ENCODE measurements around the gene FANK1. TPM values are rescaled to one million over a fixed set of nuclear protein-coding genes. Genes with fewer than 3 reads are reported as not detected.
"Not testable (repeated sequence)": the region's sequence is repeated elsewhere in the genome, so short reads cannot be mapped to it uniquely, and the experiment has no call there.

Gene FANK1
- total RNA-seq, 2 experiments from 2014 or later = not detected

DNA sequence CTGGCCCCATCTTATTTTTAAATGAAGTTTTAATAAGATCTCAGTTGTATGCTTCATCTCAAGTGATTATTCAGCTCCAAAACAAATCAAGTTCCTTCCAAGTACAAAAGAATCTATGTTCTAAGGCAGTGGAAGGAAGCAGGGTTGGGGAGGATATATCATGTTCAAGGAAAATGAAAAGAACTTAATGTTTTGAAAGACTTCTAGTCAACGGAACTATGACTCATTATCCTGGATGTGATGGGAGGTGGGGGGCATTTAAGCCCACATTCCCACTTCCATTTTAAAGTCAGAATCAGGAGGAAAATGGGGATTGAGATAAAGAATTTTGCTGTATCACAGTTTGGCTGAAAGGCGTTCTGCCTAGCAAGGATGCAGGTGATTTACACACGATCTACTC is 59.4 kb downstream of the FANK1 start:
- no peaks in the 10 kb centered on the region for H3K27me3 Mint-ChIP-seq (ENCODE audit: low read depth)
- no peak for DNase-seq
- H3K27ac Mint-ChIP-seq = no peak overlapping the region
- POLR2A ChIA-PET = no interaction called here
- no peaks in the 10 kb centered on the region for H3K4me1 Mint-ChIP-seq (ENCODE audit: low read depth)
- H3K4me3 Mint-ChIP-seq = no peak overlapping the region
- CTCF ChIA-PET = no interaction called here
- peaks cover 9% of the 10 kb centered on the region for H3K9me3 Mint-ChIP-seq (ENCODE audit: insufficient read depth)
- H3K36me3 Mint-ChIP-seq (ENCODE audit: low read depth) = peaks cover 3% of the 10 kb centered on the region
- ATAC-seq = no peak

- H3K27me3 Mint-ChIP-seq (ENCODE audit: low read depth) = no peaks in the 10 kb centered on the region
- H3K9me3 Mint-ChIP-seq (ENCODE audit: insufficient read depth) = no peaks in the 10 kb centered on the region
- POLR2A ChIA-PET = no interaction called here
- H3K4me3 Mint-ChIP-seq = no peak overlapping the region
- H3K36me3 Mint-ChIP-seq (ENCODE audit: low read depth) = no peaks in the 10 kb centered on the region
- ATAC-seq = no peak
- DNase-seq = no peak
- CTCF ChIA-PET = no interaction called here
- H3K4me1 Mint-ChIP-seq (ENCODE audit: low read depth) = no peaks in the 10 kb centered on the region
- no peak overlapping the region for H3K27ac Mint-ChIP-seq
Measured at GRCh38 chr10:125961743-125962142, 65.4 kb downstream of the FANK1 start.

DNA sequence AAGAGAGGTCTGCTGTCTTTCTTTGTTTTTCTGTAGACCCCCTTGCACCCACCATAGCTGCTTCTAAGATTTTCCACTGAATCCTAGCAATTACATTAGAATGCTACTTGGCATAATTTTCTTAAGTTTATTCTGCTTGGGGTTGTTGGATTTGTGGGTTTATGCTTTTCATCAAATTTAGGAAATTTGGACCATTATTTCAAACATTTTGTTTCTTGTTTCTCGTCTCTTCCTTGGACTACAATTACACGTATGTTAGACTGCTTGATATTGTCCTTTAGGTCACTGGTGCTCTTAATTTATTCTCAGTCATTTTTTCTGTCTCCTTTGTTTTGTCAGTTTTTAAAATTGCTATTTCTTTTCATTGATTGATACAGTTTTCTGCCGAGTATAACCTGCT is 65.8 kb downstream of the FANK1 start:
- no peaks in the 10 kb centered on the region for H3K9me3 Mint-ChIP-seq (ENCODE audit: insufficient read depth)
- no peak overlapping the region for H3K4me3 Mint-ChIP-seq
- no peaks in the 10 kb centered on the region for H3K27me3 Mint-ChIP-seq (ENCODE audit: low read depth)
- H3K36me3 Mint-ChIP-seq (ENCODE audit: low read depth) = no peaks in the 10 kb centered on the region
- no peak for ATAC-seq
- H3K4me1 Mint-ChIP-seq (ENCODE audit: low read depth) = no peaks in the 10 kb centered on the region
- no peak overlapping the region for H3K27ac Mint-ChIP-seq
- DNase-seq = no peak
- CTCF ChIA-PET = no interaction called here
- POLR2A ChIA-PET = no interaction called here

GRCh38 chr10:125964558-125964957 is 68.2 kb downstream of the FANK1 start:
- H3K4me3 Mint-ChIP-seq = no peak overlapping the region
- H3K4me1 Mint-ChIP-seq (ENCODE audit: low read depth) = no peaks in the 10 kb centered on the region
- H3K36me3 Mint-ChIP-seq (ENCODE audit: low read depth) = no peaks in the 10 kb centered on the region
- H3K27ac Mint-ChIP-seq = no peak overlapping the region
- DNase-seq (no peak), ATAC-seq (no peak)
- H3K9me3 Mint-ChIP-seq (ENCODE audit: insufficient read depth) = no peaks in the 10 kb centered on the region
- no peaks in the 10 kb centered on the region for H3K27me3 Mint-ChIP-seq (ENCODE audit: low read depth)
- CTCF ChIA-PET = no interaction called here
- POLR2A ChIA-PET = no interaction called here

- ChIA-PET POLR2A (no interaction called here), CTCF (no interaction called here)
- no peak for DNase-seq
- Mint-ChIP-seq H3K4me3 (no peak overlapping the region), H3K4me1 (ENCODE audit: low read depth) (no peaks in the 10 kb centered on the region), H3K27ac (no peak overlapping the region), H3K27me3 (ENCODE audit: low read depth) (no peaks in the 10 kb centered on the region), H3K9me3 (ENCODE audit: insufficient read depth) (no peaks in the 10 kb centered on the region), H3K36me3 (ENCODE audit: low read depth) (no peaks in the 10 kb centered on the region)
- no peak for ATAC-seq
Measured at GRCh38 chr10:125967533-125967932, 71.2 kb downstream of the FANK1 start.

DNA sequence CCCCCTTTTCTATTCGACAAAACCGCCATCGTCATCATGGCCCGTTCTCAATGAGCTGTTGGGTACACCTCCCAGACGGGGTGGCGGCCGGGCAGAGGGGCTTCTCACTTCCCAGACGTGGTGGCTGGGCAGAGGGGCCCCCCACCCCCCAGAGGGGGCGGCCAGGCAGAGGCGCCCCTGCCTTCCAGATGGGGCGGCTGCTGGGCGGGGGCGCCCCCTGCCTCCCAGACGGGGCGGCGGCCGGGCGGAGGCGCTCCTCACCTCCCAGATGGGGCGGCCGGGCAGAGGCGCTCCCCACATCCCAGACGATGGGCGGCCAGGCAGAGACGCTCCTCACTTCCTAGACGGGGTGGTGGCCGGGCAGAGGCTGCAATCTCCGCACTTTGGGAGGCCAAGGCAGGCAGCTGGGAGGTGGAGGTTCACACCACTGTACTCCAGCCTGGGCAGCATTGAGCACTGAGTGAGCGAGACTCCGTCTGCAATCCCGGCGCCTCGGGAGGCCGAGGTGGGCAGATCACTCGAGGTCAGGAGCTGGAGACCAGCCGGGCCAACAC is 73.8 kb downstream of the FANK1 start:
- DNase-seq; POLR2A ChIA-PET; CTCF ChIA-PET; H3K36me3 Mint-ChIP-seq (ENCODE audit: low read depth); H3K4me1 Mint-ChIP-seq (ENCODE audit: low read depth); H3K4me3 Mint-ChIP-seq; H3K9me3 Mint-ChIP-seq (ENCODE audit: insufficient read depth); H3K27me3 Mint-ChIP-seq (ENCODE audit: low read depth); H3K27ac Mint-ChIP-seq; ATAC-seq: not testable (repeated sequence)

DNA sequence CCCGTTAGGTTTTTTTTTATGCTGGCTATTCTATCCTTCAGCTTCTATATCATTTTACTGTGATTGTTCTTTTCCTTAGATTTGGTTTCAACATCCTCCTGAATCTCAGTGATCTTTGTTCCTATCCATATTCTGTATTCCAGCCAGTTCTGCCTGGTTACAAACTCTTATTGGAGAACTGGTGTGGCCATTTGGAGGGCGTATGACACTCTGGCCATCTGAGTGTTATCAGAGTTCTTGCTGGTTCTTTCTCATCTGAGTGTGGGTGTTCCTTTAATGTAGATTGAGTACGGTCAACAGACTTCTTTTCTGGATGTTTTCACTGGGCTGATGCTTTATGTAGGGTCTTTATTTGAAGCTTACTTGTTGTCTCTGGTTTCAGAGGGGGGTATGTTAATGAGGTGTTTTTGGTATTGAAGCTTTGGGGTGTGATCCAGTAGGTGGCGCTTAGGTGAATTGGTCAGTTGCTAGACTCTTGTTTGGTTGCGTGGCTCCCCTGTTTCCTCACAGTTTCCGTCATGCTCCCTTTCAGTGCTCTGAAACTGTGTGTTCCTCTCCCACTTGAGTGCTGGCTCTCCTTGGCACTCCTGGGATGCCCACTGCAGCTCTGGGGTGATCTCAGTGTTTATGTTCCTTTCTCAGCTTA is 80.7 kb downstream of the FANK1 start:
- H3K27me3 Mint-ChIP-seq (ENCODE audit: low read depth) = no peaks in the 10 kb centered on the region
- H3K4me3 Mint-ChIP-seq = no peak overlapping the region
- no peak for DNase-seq
- no peaks in the 10 kb centered on the region for H3K4me1 Mint-ChIP-seq (ENCODE audit: low read depth)
- ChIA-PET POLR2A (no interaction called here), CTCF (no interaction called here)
- H3K36me3 Mint-ChIP-seq (ENCODE audit: low read depth) = no peaks in the 10 kb centered on the region
- no peak for ATAC-seq
- H3K27ac Mint-ChIP-seq = no peak overlapping the region
- no peaks in the 10 kb centered on the region for H3K9me3 Mint-ChIP-seq (ENCODE audit: insufficient read depth)

- no peak for ATAC-seq
- H3K4me3 Mint-ChIP-seq = no peak overlapping the region
- CTCF ChIA-PET = no interaction called here
Measured at GRCh38 chr10:125979976-125980375, 83.6 kb downstream of the FANK1 start.

GRCh38 chr10:125980521-125981035 is 84.2 kb downstream of the FANK1 start:
- H3K9me3 Mint-ChIP-seq (ENCODE audit: insufficient read depth) = no peaks in the 10 kb centered on the region
- no peaks in the 10 kb centered on the region for H3K4me1 Mint-ChIP-seq (ENCODE audit: low read depth)
- no peaks in the 10 kb centered on the region for H3K36me3 Mint-ChIP-seq (ENCODE audit: low read depth)
- H3K27me3 Mint-ChIP-seq (ENCODE audit: low read depth) = no peaks in the 10 kb centered on the region
- H3K27ac Mint-ChIP-seq = no peak overlapping the region
- no peak for ATAC-seq
- no peak overlapping the region for H3K4me3 Mint-ChIP-seq
- POLR2A ChIA-PET = no interaction called here
- DNase-seq = no peak
- CTCF ChIA-PET = no interaction called here

More at GRCh38 chr10:125979976-125980375, 83.6 kb downstream of the FANK1 start:
- DNase-seq = no peak
- POLR2A ChIA-PET = no interaction called here
- H3K27ac Mint-ChIP-seq = no peak overlapping the region
- H3K36me3 Mint-ChIP-seq (ENCODE audit: low read depth) = no peaks in the 10 kb centered on the region
- no peaks in the 10 kb centered on the region for H3K4me1 Mint-ChIP-seq (ENCODE audit: low read depth)
- no peaks in the 10 kb centered on the region for H3K27me3 Mint-ChIP-seq (ENCODE audit: low read depth)
- H3K9me3 Mint-ChIP-seq (ENCODE audit: insufficient read depth) = no peaks in the 10 kb centered on the region

- H3K9me3 Mint-ChIP-seq (ENCODE audit: insufficient read depth) = no peaks in the 10 kb centered on the region
- DNase-seq (peak; percentile 24), ATAC-seq (no peak)
- no peak overlapping the region for H3K27ac Mint-ChIP-seq
- H3K36me3 Mint-ChIP-seq (ENCODE audit: low read depth) = no peaks in the 10 kb centered on the region
- POLR2A ChIA-PET = no interaction called here
- no peaks in the 10 kb centered on the region for H3K27me3 Mint-ChIP-seq (ENCODE audit: low read depth)
- no peaks in the 10 kb centered on the region for H3K4me1 Mint-ChIP-seq (ENCODE audit: low read depth)
- CTCF ChIA-PET = interaction anchor here (0.8 to 1.0 kb wide), 3 partner anchors 10 to 44 kb away, joined by 3 to 4 read pairs (median 3); no protein-coding TSS in a partner anchor
- no peak overlapping the region for H3K4me3 Mint-ChIP-seq
Measured at GRCh38 chr10:125982260-125982948, 86.0 kb downstream of the FANK1 start.

- ATAC-seq (no peak), DNase-seq (no peak)
- Mint-ChIP-seq H3K36me3 (ENCODE audit: low read depth) (no peaks in the 10 kb centered on the region), H3K27me3 (ENCODE audit: low read depth) (no peaks in the 10 kb centered on the region), H3K4me3 (no peak overlapping the region), H3K27ac (no peak overlapping the region), H3K9me3 (ENCODE audit: insufficient read depth) (no peaks in the 10 kb centered on the region), H3K4me1 (ENCODE audit: low read depth) (no peaks in the 10 kb centered on the region)
- CTCF ChIA-PET = interaction anchor here (0.8 to 1.0 kb wide), 2 partner anchors 9 to 10 kb away, joined by 3 to 4 read pairs; no protein-coding TSS in a partner anchor
- POLR2A ChIA-PET = no interaction called here
Measured at GRCh38 chr10:125983161-125983560, 86.8 kb downstream of the FANK1 start.

DNA sequence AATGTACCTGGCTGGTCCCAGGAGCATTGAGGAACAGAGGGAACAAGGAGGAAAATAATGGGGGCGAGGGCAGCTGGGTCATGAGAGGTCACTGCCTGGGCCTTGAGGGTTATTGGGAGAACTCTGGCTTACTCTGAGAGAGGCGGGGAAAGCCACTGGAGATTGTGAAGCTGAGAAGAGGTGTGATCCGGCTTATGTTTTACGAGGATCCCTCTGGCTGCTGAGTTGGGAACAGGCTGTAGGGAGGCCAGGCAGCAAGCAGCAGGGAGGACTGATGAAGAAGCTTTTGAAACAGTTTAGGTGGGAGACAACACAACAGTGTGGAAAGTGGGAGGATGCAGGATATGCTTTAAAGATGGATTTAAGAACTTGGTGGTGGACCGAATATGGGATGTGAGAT is 87.3 kb downstream of the FANK1 start:
- no peak for ATAC-seq
- CTCF ChIA-PET = interaction anchor here (1.0 kb wide), 1 partner anchor 10 kb away, joined by 4 read pairs; no protein-coding TSS in a partner anchor
- POLR2A ChIA-PET = no interaction called here

More for the DNA sequence above, 87.3 kb downstream of the FANK1 start:
- H3K27me3 Mint-ChIP-seq (ENCODE audit: low read depth) = no peaks in the 10 kb centered on the region
- no peak for DNase-seq
- no peak overlapping the region for H3K27ac Mint-ChIP-seq
- no peaks in the 10 kb centered on the region for H3K9me3 Mint-ChIP-seq (ENCODE audit: insufficient read depth)
- no peak overlapping the region for H3K4me3 Mint-ChIP-seq
- H3K36me3 Mint-ChIP-seq (ENCODE audit: low read depth) = no peaks in the 10 kb centered on the region
- no peaks in the 10 kb centered on the region for H3K4me1 Mint-ChIP-seq (ENCODE audit: low read depth)

All from activated CD8-positive, alpha-beta T cell treated with anti-CD3 and anti-CD28 coated beads, Interleukin-2, amount 10 ng/mL, durations not matched to agents 7 days and 5 days (primary cell).